Hypothalamus (tissue), 51 donors: ENCODE results near the gene KRTAP5-5.

Experiments used
- DNase-seq, 51 donors: peaks; one replicate each; lab custom pipeline; 2025; lab: John Stamatoyannopoulos, UW

KRTAP5-5 gene

DNA sequence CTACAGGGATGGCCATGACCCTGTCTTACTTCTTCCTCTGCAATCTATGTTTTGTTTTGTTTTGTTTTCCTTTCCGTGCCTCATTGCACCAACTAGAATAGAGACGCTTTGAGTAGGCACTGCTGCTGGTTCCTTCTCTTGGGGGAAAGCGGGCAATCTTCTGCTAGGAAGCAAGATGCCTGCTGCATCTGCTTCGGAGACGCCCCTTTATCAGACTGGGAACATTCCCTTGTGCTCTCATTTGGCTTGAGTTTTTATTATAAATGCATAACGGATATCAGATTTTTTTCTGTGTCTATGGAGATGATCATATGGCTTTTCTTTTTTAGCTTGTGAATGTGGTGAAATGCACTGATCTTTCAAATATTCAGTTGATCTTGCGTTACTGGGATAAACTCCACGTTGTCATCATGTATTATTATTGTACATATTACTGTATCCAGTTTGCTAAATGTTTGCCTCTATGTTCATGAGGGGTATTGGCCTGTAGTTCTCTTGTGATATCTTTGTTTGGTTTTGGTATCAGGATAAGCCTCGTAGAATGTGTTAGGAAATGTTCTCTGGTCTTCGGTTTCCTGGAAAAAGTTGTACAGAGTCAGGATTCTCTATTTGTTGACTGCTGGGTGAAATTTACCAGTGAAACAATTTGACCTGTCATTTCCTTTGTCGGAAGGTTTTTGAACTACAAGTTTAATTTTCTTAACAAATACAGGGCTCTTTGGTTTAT is 44.0 kb downstream of the KRTAP5-5 start:
- DNase-seq: no peak

DNA sequence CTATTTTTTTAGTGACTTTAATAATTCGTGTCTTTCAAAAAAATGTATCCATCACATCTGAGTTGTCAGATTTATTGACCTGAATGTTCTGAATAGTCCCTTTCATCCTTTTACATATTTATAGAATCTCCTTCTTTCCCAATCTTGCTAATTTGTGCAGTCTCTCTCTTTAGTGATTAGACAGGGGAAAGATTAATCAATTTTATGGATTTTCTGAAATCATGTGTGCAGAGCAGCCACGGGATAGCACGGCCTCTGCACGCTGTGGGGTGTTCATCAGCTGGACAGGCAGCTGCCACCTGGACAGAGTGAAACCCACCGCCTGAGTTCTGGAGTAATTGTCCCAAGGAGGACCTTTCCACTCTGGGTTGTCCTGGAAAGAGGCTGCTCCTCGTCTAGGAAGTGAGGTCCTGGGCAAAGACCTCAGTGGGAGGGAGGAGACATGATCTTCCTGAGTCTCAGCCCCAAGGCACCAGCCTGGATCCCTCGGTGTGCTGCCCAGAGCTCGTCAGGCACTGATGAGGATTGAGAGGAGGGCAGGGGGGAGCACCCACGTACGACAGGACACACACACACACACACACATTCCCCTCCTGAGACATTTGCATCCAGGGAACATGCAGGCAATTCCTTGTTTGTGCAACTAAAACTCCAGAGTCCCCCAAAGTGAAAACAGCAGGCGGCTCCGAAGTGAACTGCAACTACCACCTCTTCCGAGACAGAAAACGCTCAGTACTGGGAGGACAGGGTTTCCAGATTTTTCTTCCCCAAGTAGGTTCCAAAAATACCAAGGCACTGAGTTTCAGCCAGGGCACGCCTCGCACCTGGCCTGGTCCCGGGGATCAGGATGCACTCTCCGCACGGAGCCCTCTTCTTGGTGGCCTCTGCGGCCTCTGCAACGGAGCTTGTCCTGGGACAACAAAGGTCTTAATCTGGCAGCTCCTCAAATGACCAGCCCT is 44.9 kb downstream of the KRTAP5-5 start:
- no peak for DNase-seq

DNA sequence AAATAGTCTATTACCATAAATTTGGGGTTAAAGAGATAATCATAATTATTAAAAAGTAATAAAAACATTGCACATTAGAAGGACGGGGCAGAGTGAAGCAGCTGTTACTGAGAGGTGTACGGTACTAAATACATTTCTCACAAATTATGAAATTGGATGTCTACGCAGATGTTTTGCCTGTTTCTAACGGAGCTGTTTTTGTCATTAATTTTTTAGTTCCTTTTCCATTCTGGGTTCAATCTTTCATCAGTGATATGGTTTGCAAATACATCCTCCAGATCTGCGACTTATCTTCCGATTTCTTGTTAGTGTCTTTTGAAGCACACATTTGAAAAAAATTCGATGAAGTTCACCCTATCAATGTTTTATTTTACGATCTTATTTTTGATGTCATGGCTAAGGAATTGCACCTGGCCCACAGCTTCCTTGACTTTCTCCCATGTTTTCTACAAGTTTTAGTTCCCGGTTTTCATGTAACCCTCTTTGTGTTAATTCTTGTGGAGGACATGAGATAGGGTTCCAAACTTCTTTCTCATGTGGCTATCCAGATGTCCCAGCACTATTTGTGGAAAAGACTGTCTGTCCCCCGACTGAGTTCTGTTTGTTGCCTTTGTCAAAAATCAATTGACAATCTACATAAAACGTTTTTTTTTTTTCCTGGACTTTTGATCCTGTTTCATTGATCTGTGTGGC is 46.1 kb downstream of the KRTAP5-5 start:
- no peak for DNase-seq

DNA sequence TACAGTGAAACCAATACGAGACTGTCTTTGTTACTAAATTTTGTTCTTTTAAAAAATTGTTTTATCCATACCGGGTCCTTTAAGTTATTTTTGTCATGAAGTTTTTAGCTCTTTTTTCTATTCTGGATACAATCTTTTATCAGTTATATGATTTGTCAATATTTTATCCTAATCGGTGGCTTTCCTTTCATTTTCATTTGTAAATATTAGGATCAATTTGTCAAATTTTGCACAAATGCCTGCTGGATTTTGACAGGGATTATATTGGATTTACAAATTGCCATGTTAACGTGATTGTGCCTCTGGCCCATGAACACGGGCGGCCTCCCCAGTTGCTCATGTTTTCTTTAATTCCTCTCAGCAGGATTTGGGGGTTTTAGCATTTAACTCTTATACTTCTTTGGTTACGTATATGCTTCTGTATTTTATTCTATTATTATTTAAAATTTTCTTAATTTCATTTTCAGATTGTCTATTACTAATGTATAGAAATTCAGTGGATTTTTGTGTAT is 46.7 kb downstream of the KRTAP5-5 start:
- no peak for DNase-seq

DNA sequence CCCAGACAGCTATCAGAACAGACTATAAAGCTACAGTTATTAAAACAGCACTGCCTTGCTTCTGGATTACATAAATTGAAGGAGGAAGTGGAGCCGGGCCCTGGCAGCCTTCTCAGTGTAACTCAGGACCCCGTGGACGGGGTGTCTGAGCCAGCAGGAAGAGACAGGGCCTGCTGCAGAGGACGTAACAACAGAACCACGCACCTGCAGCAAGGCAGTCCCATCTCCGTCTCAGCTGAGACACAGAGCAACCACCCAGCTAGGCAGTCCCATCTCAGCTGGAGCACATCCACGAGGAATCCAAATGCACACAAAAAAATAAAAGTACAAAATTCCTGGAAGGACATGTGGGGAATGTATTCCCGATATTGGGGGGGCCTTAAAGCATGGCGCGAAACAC is 50.3 kb downstream of the KRTAP5-5 start:
- DNase-seq: no peak
